HG02798 (cell line): ENCODE data around the gene SRPK3.
A peak's percentile ranks its signal among the peaks of the same experiment; 100 is the strongest.
"Not testable (repeated sequence)": the region's sequence is repeated elsewhere in the genome, so short reads cannot be mapped to it uniquely, and the experiment has no call there.

Experiments used
- ATAC-seq: cut with Tn5 transposase; IDR thresholded peaks from one replicate; pipeline ENCODE4 v1.9.1; 2021; ENCODE audit warnings: mild to moderate bottlenecking; ENCODE audit not compliant: unreplicated experiment, poor library complexity

Gene SRPK3

GRCh38 chrX:153780678-153781427 is at the start of gene SRPK3:
SRPK3 (plus strand) TSS chrX:153781041; CDS start chrX:153781087, 46 bp downstream.
- ATAC-seq = no peak

- no peak for ATAC-seq
Measured at GRCh38 chrX:153731117-153731844, 49.6 kb upstream of the SRPK3 start.

- ATAC-seq = no peak
Measured at GRCh38 chrX:153731845-153732215, 49.0 kb upstream of the SRPK3 start.

GRCh38 chrX:153732401-153732800 is 48.4 kb upstream of the SRPK3 start:
- no peak for ATAC-seq

GRCh38 chrX:153733651-153734240 is 47.1 kb upstream of the SRPK3 start:
- no peak for ATAC-seq

- no peak for ATAC-seq
Measured at GRCh38 chrX:153734871-153735270, 46.0 kb upstream of the SRPK3 start.

- peak; percentile 57 for ATAC-seq
Measured at GRCh38 chrX:153735274-153735673, 45.6 kb upstream of the SRPK3 start.

GRCh38 chrX:153736071-153736820 is 44.6 kb upstream of the SRPK3 start:
- no peak for ATAC-seq

- no peak for ATAC-seq
Measured at GRCh38 chrX:153736871-153737441, 43.9 kb upstream of the SRPK3 start.

- no peak for ATAC-seq
Measured at GRCh38 chrX:153738056-153738605, 42.7 kb upstream of the SRPK3 start.

- no peak for ATAC-seq
Measured at GRCh38 chrX:153739754-153740486, 40.9 kb upstream of the SRPK3 start.

GRCh38 chrX:153740631-153741222 is 40.1 kb upstream of the SRPK3 start:
- ATAC-seq = no peak

- no peak for ATAC-seq
Measured at GRCh38 chrX:153741446-153741845, 39.4 kb upstream of the SRPK3 start.

GRCh38 chrX:153742111-153742510 is 38.7 kb upstream of the SRPK3 start:
- ATAC-seq = not testable (repeated sequence)

GRCh38 chrX:153742796-153743467 is 37.9 kb upstream of the SRPK3 start:
- ATAC-seq = not testable (repeated sequence)

- ATAC-seq = not testable (repeated sequence)
Measured at GRCh38 chrX:153743468-153744209, 37.2 kb upstream of the SRPK3 start.

GRCh38 chrX:153744210-153745066 is 36.4 kb upstream of the SRPK3 start:
- no peak for ATAC-seq
